H7 (cell line): Measurements from ENCODE around the gene MCM9. TPM values are rescaled to one million over a fixed set of nuclear protein-coding genes. Genes with fewer than 3 reads are reported as not detected.

Source experiments
- DNase-seq: peaks from one replicate; pipeline ENCODE4 v3.0.0; 2012
- H3K27me3 ChIP-seq: 2 replicates; pipeline ENCODE4 v1.6.0; 2011; ENCODE audit warnings: mild to moderate bottlenecking, low read length; ENCODE audit not compliant: control insufficient read depth, insufficient read depth
- H3K36me3 ChIP-seq: replicated peaks from 2 replicates; pipeline ENCODE4 v1.5.1; 2011; ENCODE audit warnings: low read length; ENCODE audit not compliant: control insufficient read depth, insufficient read depth
- H3K4me3 ChIP-seq: 2 replicates; pipeline ENCODE4 v1.5.1; 2011; ENCODE audit warnings: low read depth, mild to moderate bottlenecking, control low read depth, low read length, moderate library complexity; ENCODE audit not compliant: insufficient read depth
- total RNA-seq: library from RNA; depleted of rRNA; stranded (reverse); fragments of >200 nt; shearing (Covaris generic); gene quantifications from 2 replicates; pipeline ENCODE4 v1.2.3, GENCODE V29; 2014

Gene MCM9
- total RNA-seq, 1 experiment from 2014 or later: 8.7 TPM

GRCh38 chr6:118893064-118893806 is 41.7 kb downstream of the MCM9 start:
- H3K36me3 ChIP-seq: no peaks in the 10 kb centered on the region; the same call in 1 of the 2 replicates
- peak; percentile 24 for DNase-seq

GRCh38 chr6:118892355-118892991 is 42.5 kb downstream of the MCM9 start:
- H3K4me3 ChIP-seq: no peak overlapping the region
- DNase-seq: no peak
- no peaks in the 10 kb centered on the region for H3K27me3 ChIP-seq
- no peaks in the 10 kb centered on the region; the same call in 1 of the 2 replicates for H3K36me3 ChIP-seq

More at GRCh38 chr6:118893064-118893806, 41.7 kb downstream of the MCM9 start:
- Histone ChIP-seq H3K27me3 (no peaks in the 10 kb centered on the region), H3K4me3 (peak overlapping the region; percentile 57)

GRCh38 chr6:118890997-118891790 is 43.8 kb downstream of the MCM9 start:
- Histone ChIP-seq H3K27me3 (no peaks in the 10 kb centered on the region), H3K36me3 (no peaks in the 10 kb centered on the region), H3K4me3 (no peak overlapping the region)
- no peak for DNase-seq

GRCh38 chr6:118889163-118889562 is 45.8 kb downstream of the MCM9 start:
- Histone ChIP-seq H3K27me3 (no peaks in the 10 kb centered on the region), H3K36me3 (no peaks in the 10 kb centered on the region), H3K4me3 (no peak overlapping the region)
- DNase-seq: no peak

- H3K4me3 ChIP-seq: no peak overlapping the region
- no peaks in the 10 kb centered on the region for H3K36me3 ChIP-seq
- DNase-seq: no peak
Measured at GRCh38 chr6:118886641-118887040, 48.3 kb downstream of the MCM9 start.

GRCh38 chr6:118882314-118882905 is 52.5 kb downstream of the MCM9 start:
- no peak for DNase-seq
- Histone ChIP-seq H3K4me3 (no peak overlapping the region), H3K27me3 (no peaks in the 10 kb centered on the region), H3K36me3 (no peaks in the 10 kb centered on the region)

More at GRCh38 chr6:118886641-118887040, 48.3 kb downstream of the MCM9 start:
- no peaks in the 10 kb centered on the region for H3K27me3 ChIP-seq

GRCh38 chr6:118881440-118882313 is 53.3 kb downstream of the MCM9 start:
- DNase-seq: no peak
- no peaks in the 10 kb centered on the region for H3K27me3 ChIP-seq
- H3K36me3 ChIP-seq: no peaks in the 10 kb centered on the region
- H3K4me3 ChIP-seq: no peak overlapping the region

- DNase-seq: no peak
- no peak overlapping the region for H3K4me3 ChIP-seq
- no peaks in the 10 kb centered on the region for H3K27me3 ChIP-seq
- no peaks in the 10 kb centered on the region for H3K36me3 ChIP-seq
Measured at GRCh38 chr6:118877806-118878205, 57.2 kb downstream of the MCM9 start.

GRCh38 chr6:118876814-118877213 is 58.1 kb downstream of the MCM9 start:
- no peak overlapping the region for H3K4me3 ChIP-seq
- no peak for DNase-seq
- no peaks in the 10 kb centered on the region for H3K36me3 ChIP-seq
- H3K27me3 ChIP-seq: no peaks in the 10 kb centered on the region

- H3K36me3 ChIP-seq: no peaks in the 10 kb centered on the region
- H3K4me3 ChIP-seq: no peak overlapping the region
- DNase-seq: no peak
- H3K27me3 ChIP-seq: no peaks in the 10 kb centered on the region
Measured at GRCh38 chr6:118876198-118876597, 58.8 kb downstream of the MCM9 start.

GRCh38 chr6:118875672-118876071 is 59.3 kb downstream of the MCM9 start:
- DNase-seq: no peak
- Histone ChIP-seq H3K36me3 (no peaks in the 10 kb centered on the region), H3K4me3 (no peak overlapping the region), H3K27me3 (no peaks in the 10 kb centered on the region)

- DNase-seq: no peak
- Histone ChIP-seq H3K36me3 (no peaks in the 10 kb centered on the region), H3K4me3 (no peak overlapping the region), H3K27me3 (no peaks in the 10 kb centered on the region)
Measured at GRCh38 chr6:118873239-118873638, 61.7 kb downstream of the MCM9 start.

- no peak for DNase-seq
- no peaks in the 10 kb centered on the region for H3K36me3 ChIP-seq
- H3K27me3 ChIP-seq: no peaks in the 10 kb centered on the region
- no peak overlapping the region for H3K4me3 ChIP-seq
Measured at GRCh38 chr6:118872726-118873125, 62.2 kb downstream of the MCM9 start.

GRCh38 chr6:118872318-118872717 is 62.6 kb downstream of the MCM9 start:
- H3K27me3 ChIP-seq: no peaks in the 10 kb centered on the region
- H3K36me3 ChIP-seq: no peaks in the 10 kb centered on the region
- H3K4me3 ChIP-seq: no peak overlapping the region
- no peak for DNase-seq
